Activated T-cell treated with anti-CD3 and anti-CD28 coated beads for 4 hours (primary cell): ENCODE data around the gene TUBD1.
A peak's percentile ranks its signal among the peaks of the same experiment; 100 is the strongest.
"Not testable (repeated sequence)": the region's sequence is repeated elsewhere in the genome, so short reads cannot be mapped to it uniquely, and the experiment has no call there.

Source experiments
- DNase-seq: peaks from one replicate; pipeline ENCODE4 v3.0.0-alpha.2; 2020

The TUBD1 gene

GRCh38 chr17:59892924-59893675 is at the start of gene TUBD1, which contains the start of gene RPS6KB1:
Gene TUBD1 (minus strand): TSS chr17:59892943. CDS start chr17:59891002, 1,941 bp downstream.
Gene RPS6KB1 (plus strand): TSS chr17:59893121. CDS start chr17:59893185, 64 bp downstream.
- DNase-seq: peak; percentile 95

DNA sequence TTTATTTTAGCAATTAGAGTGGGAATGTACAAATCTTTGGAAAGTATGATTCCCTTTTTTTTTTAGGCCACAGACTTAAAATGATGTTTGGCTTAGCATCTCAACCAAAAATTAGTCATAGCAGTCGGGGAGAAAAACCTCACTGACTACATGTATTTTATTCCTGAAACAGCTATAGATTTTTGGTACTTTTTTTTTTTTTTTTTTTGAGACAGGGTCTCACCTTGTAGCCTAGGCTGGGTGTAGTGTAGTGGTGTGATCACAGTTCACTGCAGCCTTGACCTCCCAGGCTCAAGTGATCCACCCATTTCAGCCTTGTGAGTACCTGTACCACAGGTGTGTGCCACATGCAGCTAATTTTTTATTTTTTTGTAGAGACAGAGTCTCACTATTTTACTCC is 48.4 kb upstream of the TUBD1 start:
- no peak for DNase-seq

DNA sequence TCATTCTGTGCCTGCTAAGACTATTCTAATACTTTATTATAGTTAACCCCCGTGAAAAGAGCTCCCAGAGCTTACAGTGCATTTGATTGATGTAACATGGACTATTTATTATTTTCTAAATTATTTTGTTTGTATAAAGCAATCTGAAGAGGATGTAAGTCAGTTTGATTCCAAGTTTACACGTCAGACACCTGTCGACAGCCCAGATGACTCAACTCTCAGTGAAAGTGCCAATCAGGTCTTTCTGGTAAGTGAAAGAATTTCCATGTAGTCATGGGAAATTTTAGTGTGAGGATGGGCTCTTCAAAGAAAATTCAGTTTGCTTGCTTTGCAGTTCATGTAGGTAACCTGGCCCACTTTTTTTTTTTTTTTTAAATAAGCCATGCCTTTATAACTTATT is 48.0 kb upstream of the TUBD1 start:
- not testable (repeated sequence) for DNase-seq

GRCh38 chr17:59933317-59933716 is 40.6 kb upstream of the TUBD1 start:
- not testable (repeated sequence) for DNase-seq

DNA sequence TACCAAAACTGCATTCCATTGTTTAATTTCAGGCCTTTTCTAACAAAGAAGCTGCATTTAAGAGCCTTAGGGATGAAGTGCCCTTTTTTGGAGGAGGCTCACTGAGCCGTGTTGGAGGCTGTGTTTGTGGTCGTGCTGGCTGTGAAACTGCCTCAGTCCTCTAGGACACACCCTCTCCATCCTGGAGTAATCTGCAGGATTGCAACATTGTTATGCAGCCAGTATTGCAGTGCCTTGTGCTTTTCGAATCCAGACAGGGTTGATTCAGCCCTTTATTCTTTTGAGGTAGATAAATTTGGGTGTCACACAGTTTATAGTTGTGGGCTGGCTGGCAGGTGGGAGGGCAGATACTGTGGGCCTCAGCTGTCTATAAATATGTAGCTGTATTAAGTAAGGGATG is 38.0 kb upstream of the TUBD1 start:
- not testable (repeated sequence) for DNase-seq

- not testable (repeated sequence) for DNase-seq
Observed at GRCh38 chr17:59930121-59930520, 37.4 kb upstream of the TUBD1 start.

GRCh38 chr17:59920637-59921036 is 27.9 kb upstream of the TUBD1 start:
- DNase-seq: not testable (repeated sequence)

GRCh38 chr17:59916446-59916845 is 23.7 kb upstream of the TUBD1 start:
- no peak for DNase-seq

DNA sequence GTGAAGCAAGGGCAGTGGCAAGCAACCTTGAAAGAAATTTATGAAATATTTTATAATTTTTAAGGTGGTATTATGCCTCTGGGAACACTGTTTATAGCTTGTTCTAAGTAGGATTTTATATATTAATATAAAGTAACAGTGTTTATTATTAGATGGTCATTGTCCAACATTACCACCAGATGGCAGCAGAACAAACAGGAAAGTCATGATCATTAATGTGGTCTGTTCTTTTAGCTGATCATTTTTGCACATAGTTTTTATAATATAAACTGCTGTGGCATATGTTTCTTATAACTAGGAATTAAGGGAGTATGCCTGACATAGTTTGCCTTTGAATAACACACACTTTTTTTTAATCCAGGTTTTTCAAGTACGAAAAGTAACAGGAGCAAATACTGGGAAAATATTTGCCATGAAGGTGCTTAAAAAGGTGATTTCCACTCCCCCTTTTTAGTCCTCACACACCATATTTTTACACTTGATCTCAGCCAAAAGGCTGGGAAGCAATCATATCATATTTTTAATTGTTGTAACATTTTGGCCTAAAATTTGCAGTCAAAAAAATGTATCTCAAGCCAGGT is 21.6 kb upstream of the TUBD1 start:
- DNase-seq: peak; percentile 17

DNA sequence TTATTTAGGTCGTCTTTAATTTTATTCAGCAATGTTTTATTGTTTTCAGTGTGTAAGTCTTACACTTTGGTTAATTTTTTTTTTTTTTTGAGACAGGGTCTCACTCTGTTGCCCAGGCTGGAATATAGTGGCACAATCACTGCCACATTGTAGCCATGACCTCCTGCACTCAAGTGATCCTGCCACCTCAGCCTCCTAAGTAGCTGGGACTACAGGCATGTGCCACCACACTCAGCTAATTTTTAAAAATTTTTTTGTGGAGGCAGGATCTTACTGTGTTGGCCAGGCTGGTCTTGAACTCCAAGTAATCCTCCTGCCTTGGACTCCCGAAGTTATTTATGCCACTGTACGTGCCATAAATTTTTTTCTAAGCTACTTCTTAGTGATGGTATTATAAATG is 14.7 kb upstream of the TUBD1 start:
- DNase-seq: no peak

DNA sequence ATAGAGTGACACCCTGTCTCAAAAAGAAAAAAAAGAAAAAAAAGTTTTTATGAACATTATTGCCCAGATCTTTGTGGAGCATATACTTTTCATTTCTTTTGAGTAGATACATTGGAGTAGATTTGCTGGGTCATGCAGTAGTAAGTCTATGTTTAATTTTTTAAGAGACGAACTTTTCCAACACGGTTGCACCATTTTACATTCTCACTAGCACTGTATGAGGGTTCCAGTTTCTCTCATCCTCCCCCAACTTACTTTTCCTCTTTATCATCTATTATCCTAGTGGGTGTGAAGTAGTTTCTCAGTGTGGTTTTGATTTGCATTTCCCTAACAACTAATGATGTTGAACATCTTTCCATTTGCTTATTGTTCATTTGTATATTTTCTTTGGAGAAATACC is 10.7 kb upstream of the TUBD1 start:
- no peak for DNase-seq

DNA sequence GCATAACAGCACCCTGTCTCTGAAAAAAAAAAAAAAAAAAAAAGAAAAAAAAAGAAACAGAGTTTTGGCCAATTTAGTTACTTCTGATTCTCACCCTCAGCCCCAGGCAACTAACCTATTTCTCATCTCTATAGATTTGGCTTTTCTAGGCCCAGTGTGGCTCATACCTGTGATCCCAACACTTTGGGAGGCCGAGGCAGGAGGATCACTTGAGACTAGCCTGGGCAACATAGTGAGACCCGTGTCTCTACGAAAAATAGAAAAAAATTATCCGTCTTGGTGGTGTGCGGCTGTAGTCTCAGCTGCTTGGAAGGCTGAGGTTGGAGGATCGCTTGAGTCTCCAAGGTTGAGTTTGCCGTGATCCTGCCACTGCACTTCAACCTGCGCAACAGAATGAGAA is 8.9 kb upstream of the TUBD1 start:
- no peak for DNase-seq

DNA sequence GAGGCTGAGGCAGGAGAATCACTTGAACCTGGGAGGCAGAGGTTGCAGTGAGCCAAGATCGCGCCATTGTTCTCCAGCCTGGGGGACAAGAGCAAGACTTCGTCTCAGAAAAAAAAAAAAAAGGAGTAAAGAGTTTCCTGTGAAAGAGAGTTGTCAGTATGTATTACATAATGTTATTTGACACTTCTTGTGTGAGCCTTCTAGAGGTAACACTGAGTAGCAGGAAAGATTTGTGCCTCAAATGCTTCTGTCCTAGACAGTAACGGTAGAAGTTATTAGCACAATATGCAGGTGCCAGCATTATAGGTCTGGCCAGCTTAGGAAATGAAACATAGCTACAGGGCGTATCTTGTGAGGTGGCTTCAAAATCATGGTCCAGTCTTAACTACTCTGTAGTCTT is 6.4 kb upstream of the TUBD1 start:
- DNase-seq: no peak

DNA sequence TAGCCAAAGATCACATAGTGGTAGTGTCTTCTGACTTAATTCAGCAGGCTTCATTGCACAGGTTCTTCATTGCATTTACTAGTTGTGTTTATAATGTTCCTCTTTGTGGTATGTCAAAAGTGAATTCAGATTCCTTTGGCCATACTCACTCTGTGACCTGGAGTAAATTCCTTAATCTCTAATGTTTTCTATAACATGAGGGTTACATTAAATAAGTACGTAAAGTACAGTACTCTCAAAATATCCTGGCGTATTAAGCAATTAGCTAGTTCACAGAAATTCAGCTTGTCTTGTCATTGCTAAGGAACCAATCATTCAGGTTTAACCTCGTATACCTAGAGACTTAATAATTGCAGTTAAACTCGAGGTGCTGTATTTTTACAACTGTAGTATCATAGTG is 4.3 kb upstream of the TUBD1 start:
- no peak for DNase-seq

GRCh38 chr17:59893676-59894100 is 945 bp upstream of the TUBD1 start:
- no peak for DNase-seq

GRCh38 chr17:59892251-59892923 is 356 bp downstream of the TUBD1 start:
- no peak for DNase-seq

DNA sequence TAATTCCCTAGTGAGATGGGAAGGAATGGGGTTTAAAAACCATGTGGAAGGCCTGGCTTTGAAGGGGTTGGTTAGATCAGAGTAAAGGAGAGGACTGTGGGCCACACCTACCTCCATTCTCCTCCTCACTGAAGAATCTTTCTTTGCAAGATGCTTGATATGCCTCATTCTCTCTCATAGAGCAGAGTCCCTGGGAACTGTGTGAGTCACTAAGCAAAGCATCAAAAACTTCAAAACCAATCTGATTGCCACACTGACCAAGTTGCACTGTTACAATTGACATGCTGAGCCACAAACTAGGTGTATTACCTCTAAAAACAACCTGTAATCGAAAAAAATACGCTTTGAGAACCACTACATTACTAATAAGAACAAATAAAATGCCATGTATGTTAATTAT is 2.0 kb downstream of the TUBD1 start:
- DNase-seq: no peak

- DNase-seq: no peak
Observed at GRCh38 chr17:59888145-59888750, 4.5 kb downstream of the TUBD1 start.

DNA sequence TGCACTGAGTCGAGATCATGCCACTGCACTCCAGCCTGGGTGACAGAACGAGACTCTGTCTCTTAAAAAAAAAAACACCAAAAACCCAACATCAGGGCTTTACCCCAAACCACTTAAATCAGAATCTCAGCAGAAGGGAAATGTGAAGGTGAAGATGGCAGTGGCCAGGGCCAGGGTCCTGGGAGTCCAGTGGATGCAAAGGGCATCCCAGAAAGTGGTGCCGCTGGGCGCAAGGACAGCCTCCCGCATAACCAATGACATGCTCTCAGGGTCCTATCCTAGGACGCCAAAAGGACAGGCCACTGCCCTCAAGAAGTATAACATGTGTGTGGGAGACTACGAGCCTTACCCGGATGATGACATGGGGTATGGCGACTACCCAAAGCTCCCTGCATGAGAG is 7.9 kb downstream of the TUBD1 start:
- no peak for DNase-seq

- no peak for DNase-seq
Observed at GRCh38 chr17:59878624-59879023, 14.1 kb downstream of the TUBD1 start.

GRCh38 chr17:59877965-59878364 is 14.8 kb downstream of the TUBD1 start:
- DNase-seq: no peak

GRCh38 chr17:59876107-59876506 is 16.6 kb downstream of the TUBD1 start:
- DNase-seq: no peak

DNA sequence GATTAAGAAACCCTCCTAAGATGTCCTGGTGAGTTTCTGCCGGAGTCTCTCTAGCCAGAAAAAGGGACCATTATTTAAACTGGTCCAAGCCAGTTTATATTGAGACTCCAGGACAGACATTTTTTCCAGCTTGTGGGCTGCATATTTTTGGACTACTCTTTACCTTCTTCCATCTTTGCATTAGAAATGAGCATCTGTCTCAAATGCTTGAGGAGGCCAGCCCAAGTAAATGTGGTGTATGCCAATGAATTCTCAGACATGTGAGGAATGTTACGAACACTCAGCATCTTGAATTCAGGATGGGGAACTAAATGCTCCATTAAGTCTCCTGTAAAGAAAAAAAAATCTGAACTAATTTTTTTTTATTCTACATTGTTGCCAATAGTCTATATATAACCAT is 18.4 kb downstream of the TUBD1 start:
- DNase-seq: no peak

- not testable (repeated sequence) for DNase-seq
Observed at GRCh38 chr17:59873414-59873813, 19.3 kb downstream of the TUBD1 start.
